Neural cell (in vitro differentiated cells): ENCODE results near the gene AFF2.

ENCODE experiments used
- CTCF ChIP-seq: fragments of 450-650 bp; IDR thresholded peaks from 2 replicates; pipeline ENCODE4 v1.5.1; 2014; ENCODE audit warnings: antibody characterized with exemption, mild to moderate bottlenecking, moderate library complexity; ENCODE audit not compliant: poor library complexity, severe bottlenecking
- EP300 ChIP-seq: fragments of 450-650 bp; conservative IDR thresholded peaks from 2 replicates; pipeline ENCODE4 v1.6.1; 2014; ENCODE audit warnings: antibody characterized with exemption, mild to moderate bottlenecking, moderate library complexity; ENCODE audit not compliant: poor library complexity, severe bottlenecking
- EZH2 ChIP-seq: fragments of 200-600, 300-800 bp; shearing (Covaris generic), sonication (generic); IDR thresholded peaks from 2 replicates; pipeline ENCODE4 v1.6.1; 2014; ENCODE audit warnings: antibody characterized with exemption, low read length, borderline replicate concordance, mild to moderate bottlenecking; ENCODE audit not compliant: insufficient read depth, poor library complexity, severe bottlenecking
- POLR2AphosphoS5 ChIP-seq: IDR thresholded peaks from 2 replicates; pipeline ENCODE4 v1.6.1; 2012
- REST ChIP-seq: IDR thresholded peaks from 2 replicates; pipeline ENCODE4 v1.6.1; 2012; ENCODE audit warnings: borderline replicate concordance
- SMC3 ChIP-seq: fragments of 450-650 bp; conservative IDR thresholded peaks from 2 replicates; pipeline ENCODE4 v1.6.1; 2014; ENCODE audit warnings: antibody characterized with exemption, mild to moderate bottlenecking, moderate library complexity; ENCODE audit not compliant: poor library complexity
- TAF1 ChIP-seq: IDR thresholded peaks from 2 replicates; pipeline ENCODE4 v1.6.1; 2012; ENCODE audit warnings: low read depth

GRCh38 chrX:148874636-148875246, 374.3 kb downstream of the AFF2 start:
- TF ChIP-seq REST = no peak
- TF ChIP-seq EP300 = no peak
- no peak for TF ChIP-seq CTCF
- no peak for TF ChIP-seq POLR2AphosphoS5
- TF ChIP-seq TAF1 = no peak
- TF ChIP-seq SMC3 = no peak
- no peak for TF ChIP-seq EZH2
